Mucosa of stomach (tissue), 1 donor: ENCODE measurements around the gene MEX3C.

ENCODE experiments used
- H3K27me3 ChIP-seq: one replicate; pipeline ENCODE4 v1.7.0; 2013; ENCODE audit warnings: mild to moderate bottlenecking, low read length; ENCODE audit not compliant: control insufficient read depth, insufficient read depth
- H3K36me3 ChIP-seq: one replicate; pipeline ENCODE4 v1.7.0; 2013; ENCODE audit warnings: low read length; ENCODE audit not compliant: control insufficient read depth, insufficient read depth
- H3K4me1 ChIP-seq: one replicate; pipeline ENCODE4 v1.7.0; 2013; ENCODE audit warnings: mild to moderate bottlenecking, low read length; ENCODE audit not compliant: control insufficient read depth, insufficient read depth
- H3K4me3 ChIP-seq: one replicate; pipeline ENCODE4 v1.7.0; 2013; ENCODE audit warnings: low read length
- H3K9ac ChIP-seq: one replicate; pipeline ENCODE4 v1.7.0; 2013; ENCODE audit warnings: mild to moderate bottlenecking, low read length, moderate library complexity
- H3K9me3 ChIP-seq: one replicate; pipeline ENCODE4 v1.7.0; 2013; ENCODE audit warnings: mild to moderate bottlenecking, low read length, moderate library complexity; ENCODE audit not compliant: control insufficient read depth
- donor health status: Pancreatic carcinoma.

MEX3C gene

DNA sequence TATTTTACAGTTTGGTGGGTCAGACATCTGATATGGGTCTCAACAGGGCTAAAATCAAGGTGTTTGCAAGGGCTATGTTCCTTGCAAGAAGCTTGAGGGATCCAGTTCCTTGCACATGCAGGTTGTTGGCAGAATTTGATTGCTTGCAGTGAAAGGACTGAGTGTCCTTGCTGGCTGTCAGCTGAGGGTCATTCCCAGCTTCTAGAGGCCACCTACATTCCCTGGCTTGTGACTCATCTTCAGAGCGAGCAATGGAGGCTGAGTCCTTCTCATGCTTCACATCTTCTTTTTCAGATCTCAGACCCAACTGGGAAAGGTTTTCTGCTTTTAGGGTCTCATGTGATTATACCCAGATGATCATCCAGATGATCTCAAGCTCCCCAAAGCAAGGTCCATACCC lies 12.4 kb downstream of the MEX3C start:
- Histone ChIP-seq H3K9me3 (no peaks in the 10 kb centered on the region), H3K9ac (no peak overlapping the region), H3K4me1 (peaks cover 14% of the 10 kb centered on the region), H3K4me3 (no peak overlapping the region), H3K36me3 (no peaks in the 10 kb centered on the region), H3K27me3 (no peaks in the 10 kb centered on the region)

DNA sequence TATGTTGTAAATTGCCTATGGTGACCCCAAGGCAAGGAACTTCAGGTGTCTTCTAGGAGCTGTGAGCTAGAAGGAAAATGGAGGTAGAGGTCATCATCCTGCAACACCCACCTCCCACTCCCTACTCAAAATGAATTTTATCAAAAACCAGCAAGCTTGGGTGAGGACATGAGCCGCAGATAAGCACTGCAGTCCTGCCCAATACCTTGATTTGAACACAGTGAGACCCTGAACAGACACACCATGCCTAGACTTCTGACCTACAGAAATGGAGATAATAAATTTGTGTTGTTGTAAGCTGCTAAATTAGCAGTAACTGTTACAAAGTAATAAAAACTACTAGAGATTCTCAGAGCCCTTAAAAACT lies 13.4 kb downstream of the MEX3C start:
- H3K36me3 ChIP-seq = no peaks in the 10 kb centered on the region
- peaks cover 14% of the 10 kb centered on the region for H3K4me1 ChIP-seq
- H3K4me3 ChIP-seq = no peak overlapping the region
- no peaks in the 10 kb centered on the region for H3K27me3 ChIP-seq
- H3K9ac ChIP-seq = no peak overlapping the region
- no peaks in the 10 kb centered on the region for H3K9me3 ChIP-seq

DNA sequence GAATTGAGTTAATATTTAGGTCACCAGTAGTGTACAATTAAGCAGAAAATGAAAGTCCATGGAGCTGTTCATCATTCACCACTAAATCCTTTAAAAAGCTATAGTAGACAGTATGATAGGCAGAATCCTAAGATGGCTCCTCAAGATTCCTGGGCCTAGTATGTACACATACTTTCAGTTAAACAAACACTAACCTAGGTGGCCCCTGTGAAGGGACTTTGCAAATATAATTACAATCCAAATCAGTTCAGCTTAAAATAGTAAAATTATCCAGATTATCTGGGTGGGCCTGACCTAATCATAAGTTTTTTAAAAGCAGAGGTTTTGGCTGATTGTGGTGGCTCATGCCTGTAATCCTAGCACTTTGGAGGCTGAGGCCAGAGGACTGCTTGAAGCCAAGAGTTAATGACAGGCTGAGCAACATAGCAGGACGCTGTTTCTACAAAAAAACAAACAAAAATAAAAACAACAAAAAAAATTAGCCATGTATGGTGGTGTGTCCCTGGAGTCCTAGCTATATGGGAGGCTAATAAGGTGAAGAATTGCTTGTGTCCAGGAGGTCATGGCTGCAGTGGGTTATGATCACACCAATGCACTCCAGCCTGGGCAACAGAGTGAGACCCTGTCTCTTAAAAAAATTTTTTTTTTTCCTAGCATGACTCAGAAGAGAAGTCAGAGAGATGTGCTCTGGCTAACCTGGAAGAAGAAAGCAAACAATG lies 13.9 kb downstream of the MEX3C start:
- Histone ChIP-seq H3K4me3 (no peak overlapping the region), H3K27me3 (no peaks in the 10 kb centered on the region), H3K9me3 (no peaks in the 10 kb centered on the region), H3K36me3 (no peaks in the 10 kb centered on the region), H3K9ac (no peak overlapping the region), H3K4me1 (peaks cover 14% of the 10 kb centered on the region)

GRCh38 chr18:51182824-51183223 lies 14.7 kb downstream of the MEX3C start:
- H3K4me3 ChIP-seq = no peak overlapping the region
- no peaks in the 10 kb centered on the region for H3K27me3 ChIP-seq
- H3K9me3 ChIP-seq = no peaks in the 10 kb centered on the region
- no peak overlapping the region for H3K9ac ChIP-seq
- H3K4me1 ChIP-seq = peaks cover 14% of the 10 kb centered on the region
- H3K36me3 ChIP-seq = no peaks in the 10 kb centered on the region

DNA sequence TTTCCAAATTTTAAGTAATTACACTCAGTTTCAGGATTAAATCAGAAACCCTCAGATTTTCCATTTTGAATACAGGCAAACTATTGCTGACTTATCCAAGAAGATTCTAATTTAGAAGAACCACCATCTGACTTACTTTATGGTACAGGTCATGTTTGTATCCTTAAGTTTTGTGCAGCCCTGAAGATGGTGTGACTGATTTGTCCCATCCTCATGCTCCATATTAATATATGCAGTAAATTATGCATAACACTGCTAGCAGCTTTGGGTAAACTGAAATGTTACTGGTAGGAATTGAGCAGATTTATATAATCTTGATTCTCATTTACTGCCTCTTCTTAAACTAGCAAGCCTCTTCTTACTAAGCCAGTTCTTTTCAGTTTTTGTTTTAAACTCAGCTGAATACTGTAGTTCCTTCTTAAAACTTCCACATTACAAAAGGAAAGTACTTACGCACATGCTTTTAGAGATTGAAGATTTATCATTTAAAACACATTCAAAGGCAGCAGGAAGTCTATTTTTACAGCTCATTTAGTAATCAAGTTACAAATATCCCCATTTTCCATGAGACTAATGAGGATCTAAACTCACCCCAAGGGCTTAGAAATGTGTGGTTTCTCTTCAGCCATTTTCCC lies 25.7 kb downstream of the MEX3C start:
- H3K9ac ChIP-seq = no peak overlapping the region
- no peaks in the 10 kb centered on the region for H3K9me3 ChIP-seq
- H3K4me1 ChIP-seq = no peaks in the 10 kb centered on the region

DNA sequence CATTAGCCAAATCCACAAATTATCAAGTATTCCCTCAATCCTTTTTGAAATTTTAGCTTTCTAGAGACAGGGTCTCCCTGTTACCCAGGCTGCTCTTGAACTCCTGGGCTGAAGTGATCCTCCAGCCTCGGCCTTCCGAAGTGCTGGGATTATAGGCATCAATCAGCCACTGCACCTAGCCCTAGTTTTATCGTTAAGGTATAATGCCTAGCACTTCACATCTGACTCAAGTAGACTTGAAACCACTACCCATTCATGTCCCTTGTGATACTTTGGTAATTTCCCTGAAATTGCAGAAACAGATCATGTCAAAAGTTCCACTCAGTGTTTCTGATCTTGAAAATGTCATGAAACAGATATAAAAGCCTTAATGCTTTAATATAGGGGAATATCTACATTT lies 26.3 kb downstream of the MEX3C start:
- H3K36me3 ChIP-seq = no peaks in the 10 kb centered on the region
- no peak overlapping the region for H3K9ac ChIP-seq
- no peaks in the 10 kb centered on the region for H3K4me1 ChIP-seq
- H3K27me3 ChIP-seq = no peaks in the 10 kb centered on the region
- no peak overlapping the region for H3K4me3 ChIP-seq
- no peaks in the 10 kb centered on the region for H3K9me3 ChIP-seq

More for the DNA sequence above, 25.7 kb downstream of the MEX3C start:
- H3K36me3 ChIP-seq = no peaks in the 10 kb centered on the region
- no peak overlapping the region for H3K4me3 ChIP-seq
- no peaks in the 10 kb centered on the region for H3K27me3 ChIP-seq

GRCh38 chr18:51170664-51171063 lies 26.8 kb downstream of the MEX3C start:
- H3K36me3 ChIP-seq = no peaks in the 10 kb centered on the region
- H3K9me3 ChIP-seq = no peaks in the 10 kb centered on the region
- no peaks in the 10 kb centered on the region for H3K27me3 ChIP-seq
- H3K4me3 ChIP-seq = no peak overlapping the region
- H3K9ac ChIP-seq = no peak overlapping the region
- H3K4me1 ChIP-seq = no peaks in the 10 kb centered on the region

- Histone ChIP-seq H3K4me3 (no peak overlapping the region), H3K9ac (no peak overlapping the region), H3K27me3 (no peaks in the 10 kb centered on the region), H3K4me1 (peaks cover 5% of the 10 kb centered on the region), H3K36me3 (no peaks in the 10 kb centered on the region), H3K9me3 (no peaks in the 10 kb centered on the region)
Observed at GRCh38 chr18:51169731-51170130, 27.8 kb downstream of the MEX3C start.

DNA sequence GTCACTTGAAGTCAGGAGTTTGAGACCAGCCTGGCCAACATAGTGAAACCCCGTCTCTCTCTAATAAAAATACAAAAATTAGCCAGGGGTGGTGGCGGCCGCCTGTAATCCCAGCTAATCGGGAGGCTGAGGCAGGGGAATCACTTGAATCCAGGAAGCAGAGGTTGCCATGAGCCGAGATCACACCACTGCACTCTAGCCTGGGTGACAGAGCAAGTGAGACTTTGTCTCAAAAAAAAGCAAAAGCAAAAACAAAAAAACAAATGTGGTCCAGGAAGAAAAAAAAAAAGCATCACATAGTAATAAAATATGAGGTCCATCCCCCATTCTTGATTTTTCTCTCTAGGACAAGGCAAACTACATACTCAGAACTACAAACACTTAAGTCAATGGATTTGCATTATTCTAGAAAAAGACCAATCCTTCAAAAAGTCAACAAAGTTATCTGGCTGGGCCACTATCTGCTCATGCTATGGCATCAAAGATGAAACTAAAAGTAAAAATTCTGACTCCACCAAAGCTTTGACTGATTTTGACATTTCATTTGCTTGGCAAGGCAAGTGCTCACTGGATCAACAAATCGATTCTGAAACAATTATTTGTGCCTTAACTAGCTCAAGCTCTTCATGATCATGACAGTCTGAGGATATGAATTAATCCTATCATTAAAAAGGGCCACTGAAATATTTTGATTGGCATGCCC lies 28.4 kb downstream of the MEX3C start:
- no peaks in the 10 kb centered on the region for H3K9me3 ChIP-seq
- no peak overlapping the region for H3K4me3 ChIP-seq
- peaks cover 5% of the 10 kb centered on the region for H3K4me1 ChIP-seq
- H3K27me3 ChIP-seq = no peaks in the 10 kb centered on the region
- no peaks in the 10 kb centered on the region for H3K36me3 ChIP-seq
- H3K9ac ChIP-seq = no peak overlapping the region

GRCh38 chr18:51168026-51168742 lies 29.3 kb downstream of the MEX3C start:
- Histone ChIP-seq H3K9me3 (no peaks in the 10 kb centered on the region), H3K9ac (no peak overlapping the region), H3K4me1 (peaks cover 5% of the 10 kb centered on the region), H3K4me3 (no peak overlapping the region), H3K36me3 (no peaks in the 10 kb centered on the region), H3K27me3 (no peaks in the 10 kb centered on the region)

DNA sequence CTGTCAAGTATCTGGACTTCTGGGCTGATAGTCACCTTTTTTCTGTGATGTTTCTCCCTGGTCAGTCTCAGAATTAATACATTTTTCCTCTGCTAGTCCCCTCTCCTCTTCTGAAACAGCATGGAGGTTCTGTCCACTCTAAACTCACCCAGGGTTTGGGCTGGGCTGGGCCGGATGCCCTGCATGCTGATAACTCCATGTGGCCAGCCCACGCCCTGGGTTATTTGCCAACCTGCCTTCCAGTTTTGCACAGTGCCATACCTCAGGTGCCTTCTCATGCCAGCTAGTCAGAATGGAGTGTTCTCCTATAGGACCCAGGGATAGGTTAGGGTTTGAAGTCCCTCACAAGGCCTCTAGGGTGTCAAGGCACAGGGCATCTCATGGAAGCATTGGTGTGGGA lies 32.2 kb downstream of the MEX3C start:
- no peaks in the 10 kb centered on the region for H3K27me3 ChIP-seq
- peaks cover 5% of the 10 kb centered on the region for H3K4me1 ChIP-seq
- H3K36me3 ChIP-seq = no peaks in the 10 kb centered on the region
- no peaks in the 10 kb centered on the region for H3K9me3 ChIP-seq
- no peak overlapping the region for H3K4me3 ChIP-seq
- no peak overlapping the region for H3K9ac ChIP-seq

DNA sequence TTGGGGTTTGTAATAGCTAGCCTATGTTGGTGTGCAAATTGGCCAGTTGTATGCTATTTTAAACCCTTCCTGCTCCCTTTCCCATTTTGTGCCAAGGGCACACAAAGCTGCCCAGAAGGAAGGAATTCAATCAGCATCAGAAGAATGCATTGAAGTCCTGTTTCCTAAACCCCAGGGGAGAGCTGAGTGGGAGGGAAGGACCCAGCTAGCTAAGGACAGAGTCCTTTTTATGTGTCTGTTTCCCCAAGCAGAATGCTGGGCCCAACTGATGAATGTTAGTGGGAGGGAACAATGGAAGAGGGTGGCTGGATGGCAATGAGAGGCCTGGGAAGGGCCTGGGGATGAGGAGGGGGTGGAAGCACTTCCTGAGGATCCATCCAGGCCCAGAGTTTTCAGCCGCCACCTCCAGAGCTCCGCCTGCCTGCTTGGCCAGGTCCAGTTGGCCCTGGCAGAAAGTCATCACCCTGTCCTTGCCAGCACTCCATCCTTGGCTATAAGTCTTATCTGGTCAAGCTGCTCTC lies 32.7 kb downstream of the MEX3C start:
- peaks cover 5% of the 10 kb centered on the region for H3K4me1 ChIP-seq
- no peaks in the 10 kb centered on the region for H3K27me3 ChIP-seq
- H3K4me3 ChIP-seq = no peak overlapping the region
- no peaks in the 10 kb centered on the region for H3K9me3 ChIP-seq
- H3K36me3 ChIP-seq = no peaks in the 10 kb centered on the region
- H3K9ac ChIP-seq = no peak overlapping the region
